ENCODE results near the gene CDH13. TPM values are rescaled to one million over a fixed set of nuclear protein-coding genes. Genes with fewer than 3 reads are reported as not detected.

CDH13 gene
- total RNA-seq, 1 donor from 2014 or later, result 81.1 TPM

DNA sequence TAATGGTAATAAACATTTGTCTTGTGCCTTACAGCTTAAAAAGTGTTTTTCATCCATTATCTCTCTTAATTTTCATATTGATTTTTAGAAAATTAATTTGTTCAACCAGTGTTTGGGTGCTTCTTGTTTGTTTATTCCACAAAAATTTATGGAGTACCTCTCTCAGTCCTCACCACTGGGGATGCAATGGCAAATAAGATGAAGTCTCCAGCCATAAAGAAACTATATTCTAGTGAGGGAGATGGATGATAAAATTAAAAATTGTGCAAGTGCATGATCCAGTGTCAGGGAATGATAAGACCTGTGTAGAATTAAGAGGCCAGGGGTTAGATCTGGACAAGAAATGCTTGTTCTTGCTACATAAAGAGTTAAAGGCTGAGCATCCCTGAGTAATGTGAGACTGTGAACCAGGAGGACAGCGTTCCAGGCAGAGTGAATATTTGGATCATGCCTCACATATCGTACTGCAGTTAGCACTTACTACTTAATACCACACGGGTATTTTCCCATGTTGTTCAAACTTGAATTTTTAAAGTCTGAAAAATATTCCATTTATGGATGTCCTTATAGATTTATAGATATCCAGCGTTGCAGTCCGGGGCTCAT is 645.3 kb downstream of the CDH13 start:
- TF ChIP-seq, protein P1, sequence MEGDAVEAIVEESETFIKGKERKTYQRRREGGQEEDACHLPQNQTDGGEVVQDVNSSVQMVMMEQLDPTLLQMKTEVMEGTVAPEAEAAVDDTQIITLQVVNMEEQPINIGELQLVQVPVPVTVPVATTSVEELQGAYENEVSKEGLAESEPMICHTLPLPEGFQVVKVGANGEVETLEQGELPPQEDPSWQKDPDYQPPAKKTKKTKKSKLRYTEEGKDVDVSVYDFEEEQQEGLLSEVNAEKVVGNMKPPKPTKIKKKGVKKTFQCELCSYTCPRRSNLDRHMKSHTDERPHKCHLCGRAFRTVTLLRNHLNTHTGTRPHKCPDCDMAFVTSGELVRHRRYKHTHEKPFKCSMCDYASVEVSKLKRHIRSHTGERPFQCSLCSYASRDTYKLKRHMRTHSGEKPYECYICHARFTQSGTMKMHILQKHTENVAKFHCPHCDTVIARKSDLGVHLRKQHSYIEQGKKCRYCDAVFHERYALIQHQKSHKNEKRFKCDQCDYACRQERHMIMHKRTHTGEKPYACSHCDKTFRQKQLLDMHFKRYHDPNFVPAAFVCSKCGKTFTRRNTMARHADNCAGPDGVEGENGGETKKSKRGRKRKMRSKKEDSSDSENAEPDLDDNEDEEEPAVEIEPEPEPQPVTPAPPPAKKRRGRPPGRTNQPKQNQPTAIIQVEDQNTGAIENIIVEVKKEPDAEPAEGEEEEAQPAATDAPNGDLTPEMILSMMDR (IDR thresholded peaks at IDR 0.05; ENCODE audit: partially characterized antibody, unreplicated experiment), result no peak
- Mint-ChIP-seq H3K4me1 (ENCODE audit: low read depth, unreplicated experiment) (no peaks in the 10 kb centered on the region), H3K27me3 (ENCODE audit: unreplicated experiment) (peaks cover 2% of the 10 kb centered on the region), H3K9me3 (ENCODE audit: unreplicated experiment) (no peaks in the 10 kb centered on the region), H3K27ac (ENCODE audit: unreplicated experiment) (no peak overlapping the region), H3K4me3 (ENCODE audit: unreplicated experiment) (no peak overlapping the region), H3K36me3 (ENCODE audit: unreplicated experiment) (no peaks in the 10 kb centered on the region)
- DNase-seq, result no peak

DNA sequence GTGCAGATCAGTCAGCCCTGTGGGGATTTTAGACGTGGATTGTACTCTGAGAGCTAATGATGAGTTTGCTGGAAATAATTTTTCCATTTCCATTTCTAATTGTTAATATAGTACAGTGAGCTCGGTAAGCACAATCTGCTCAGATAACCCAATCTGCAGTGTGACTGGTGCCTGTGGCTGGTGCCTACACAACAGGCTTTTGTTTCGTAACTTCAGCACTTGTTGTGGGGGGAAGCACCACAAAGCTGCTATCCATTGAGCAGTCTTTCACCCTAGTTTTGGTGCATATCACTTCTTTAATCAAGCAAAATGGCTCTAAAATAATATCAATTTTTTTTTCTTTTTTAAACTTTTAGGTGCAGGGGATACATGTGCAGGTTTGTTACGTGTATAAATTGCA is 646.1 kb downstream of the CDH13 start:
- peaks cover 2% of the 10 kb centered on the region for H3K27me3 Mint-ChIP-seq (ENCODE audit: unreplicated experiment)
- TF ChIP-seq, protein P1 (IDR thresholded peaks at IDR 0.05; ENCODE audit: partially characterized antibody, unreplicated experiment), result no peak
- no peak for DNase-seq
- H3K4me1 Mint-ChIP-seq (ENCODE audit: low read depth, unreplicated experiment), result no peaks in the 10 kb centered on the region
- H3K9me3 Mint-ChIP-seq (ENCODE audit: unreplicated experiment), result no peaks in the 10 kb centered on the region
- no peaks in the 10 kb centered on the region for H3K36me3 Mint-ChIP-seq (ENCODE audit: unreplicated experiment)
- H3K27ac Mint-ChIP-seq (ENCODE audit: unreplicated experiment), result no peak overlapping the region
- H3K4me3 Mint-ChIP-seq (ENCODE audit: unreplicated experiment), result no peak overlapping the region

DNA sequence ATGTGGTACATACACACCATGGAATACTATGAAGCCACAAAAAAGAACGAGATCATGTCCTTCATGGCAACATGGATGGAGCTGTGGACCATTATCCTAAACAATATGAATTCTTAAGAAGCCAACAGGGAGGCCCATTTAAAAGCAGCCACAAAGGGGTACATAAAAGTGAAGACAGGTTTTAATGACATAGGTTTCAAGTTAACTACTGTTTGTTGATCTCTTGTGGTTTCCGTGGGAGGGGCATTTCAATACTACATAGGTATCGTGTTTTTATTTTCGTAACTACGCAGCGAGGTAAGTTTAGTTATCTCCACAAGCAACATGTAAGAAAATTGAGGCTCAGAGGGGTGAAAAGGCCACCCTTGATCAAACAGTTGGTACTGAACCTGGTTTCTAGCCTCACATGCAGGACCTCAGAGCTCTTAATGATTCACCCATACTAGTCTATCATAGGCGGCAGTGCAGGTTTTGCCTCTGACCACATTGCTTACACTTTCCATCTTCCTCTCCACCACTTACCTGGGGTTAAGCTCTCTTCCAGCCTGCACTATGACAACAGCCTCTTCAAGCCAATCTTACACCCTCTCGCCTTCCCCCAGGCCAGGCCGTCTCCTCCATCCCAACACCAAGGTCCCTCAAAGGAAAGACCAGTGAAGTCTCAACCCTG is 646.9 kb downstream of the CDH13 start:
- Mint-ChIP-seq H3K9me3 (ENCODE audit: unreplicated experiment) (no peaks in the 10 kb centered on the region), H3K36me3 (ENCODE audit: unreplicated experiment) (no peaks in the 10 kb centered on the region), H3K4me3 (ENCODE audit: unreplicated experiment) (no peak overlapping the region), H3K27ac (ENCODE audit: unreplicated experiment) (no peak overlapping the region), H3K27me3 (ENCODE audit: unreplicated experiment) (peaks cover 2% of the 10 kb centered on the region), H3K4me1 (ENCODE audit: low read depth, unreplicated experiment) (no peaks in the 10 kb centered on the region)
- TF ChIP-seq, protein P1 (IDR thresholded peaks at IDR 0.05; ENCODE audit: partially characterized antibody, unreplicated experiment), result no peak
- DNase-seq, result no peak

DNA sequence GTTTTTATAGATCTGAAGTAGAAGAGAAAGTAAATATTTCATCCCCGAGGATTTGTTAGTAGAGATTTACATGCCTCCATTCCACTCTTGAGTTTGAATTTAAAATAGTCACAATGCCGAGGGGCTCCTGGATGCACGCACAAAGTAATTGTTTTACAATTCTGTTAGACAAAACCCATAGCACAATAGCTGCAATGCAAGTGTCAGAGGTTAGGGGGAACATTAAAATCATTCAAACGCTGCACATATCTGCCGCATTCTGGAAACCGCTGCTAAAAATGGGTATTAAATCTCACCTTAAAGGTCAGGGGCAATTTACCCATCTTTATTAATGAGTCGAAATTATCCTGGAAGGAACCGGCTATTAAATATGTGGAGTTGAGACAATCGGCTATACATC is 652.5 kb downstream of the CDH13 start:
- H3K9me3 Mint-ChIP-seq (ENCODE audit: unreplicated experiment), result no peaks in the 10 kb centered on the region
- no peak overlapping the region for H3K4me3 Mint-ChIP-seq (ENCODE audit: unreplicated experiment)
- H3K27ac Mint-ChIP-seq (ENCODE audit: unreplicated experiment), result no peak overlapping the region
- peaks cover 1% of the 10 kb centered on the region for H3K27me3 Mint-ChIP-seq (ENCODE audit: unreplicated experiment)
- no peak for DNase-seq
- H3K4me1 Mint-ChIP-seq (ENCODE audit: low read depth, unreplicated experiment), result no peaks in the 10 kb centered on the region
- TF ChIP-seq, protein P1 (IDR thresholded peaks at IDR 0.05; ENCODE audit: partially characterized antibody, unreplicated experiment), result no peak
- H3K36me3 Mint-ChIP-seq (ENCODE audit: unreplicated experiment), result no peaks in the 10 kb centered on the region

DNA sequence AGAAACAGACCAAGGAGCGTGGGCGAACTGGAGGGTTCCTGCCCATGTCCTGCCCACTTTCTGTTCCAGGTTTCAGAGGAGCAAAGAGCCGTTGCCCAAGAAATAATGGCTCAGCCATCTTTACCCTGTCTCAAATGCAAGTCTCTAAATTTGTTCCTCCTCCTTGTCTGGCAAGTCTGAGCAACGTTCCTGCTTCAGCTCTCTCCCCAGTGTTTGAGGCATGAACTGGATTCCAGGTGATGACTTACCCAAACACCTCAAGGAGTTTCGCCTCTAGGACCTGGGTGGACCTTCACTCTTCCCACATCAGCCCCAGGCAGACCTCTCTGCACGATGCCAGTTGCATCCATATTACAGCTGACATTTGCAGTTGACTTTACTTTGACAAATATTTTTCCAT is 659.2 kb downstream of the CDH13 start:
- TF ChIP-seq, protein P1 (IDR thresholded peaks at IDR 0.05; ENCODE audit: partially characterized antibody, unreplicated experiment), result no peak
- Mint-ChIP-seq H3K9me3 (ENCODE audit: unreplicated experiment) (no peaks in the 10 kb centered on the region), H3K27me3 (ENCODE audit: unreplicated experiment) (peaks cover 2% of the 10 kb centered on the region), H3K36me3 (ENCODE audit: unreplicated experiment) (no peaks in the 10 kb centered on the region), H3K4me3 (ENCODE audit: unreplicated experiment) (no peak overlapping the region), H3K4me1 (ENCODE audit: low read depth, unreplicated experiment) (peaks cover 2% of the 10 kb centered on the region), H3K27ac (ENCODE audit: unreplicated experiment) (no peak overlapping the region)
- DNase-seq, result no peak
